BE2C (cell line): ENCODE data around the gene CD36.

Experiments used
- DNase-seq: peaks from one replicate; pipeline ENCODE4 v3.0.0-alpha.2; 2020
- H3K27me3 ChIP-seq: fragments of 250-450 bp; sonication (Bioruptor Pico); 2 replicates; pipeline ENCODE4 v1.5.1; 2020; ENCODE audit warnings: mild to moderate bottlenecking
- H3K36me3 ChIP-seq: fragments of 250-450 bp; sonication (Bioruptor Pico); 2 replicates; pipeline ENCODE4 v1.5.1; 2020; ENCODE audit warnings: mild to moderate bottlenecking
- H3K4me1 ChIP-seq: fragments of 250-450 bp; sonication (Bioruptor Pico); 2 replicates; pipeline ENCODE4 v1.5.1; 2020
- H3K4me3 ChIP-seq: 2 replicates; pipeline ENCODE4 v1.5.1; 2011; ENCODE audit warnings: low read depth, low read length
- H3K9me3 ChIP-seq: fragments of 250-450 bp; sonication (Bioruptor Pico); 2 replicates; pipeline ENCODE4 v1.5.1; 2020
- CTCF ChIP-seq: IDR thresholded peaks from 2 replicates; pipeline ENCODE4 v1.5.1; 2012; ENCODE audit warnings: mild to moderate bottlenecking, low read depth, low read length

The CD36 gene

GRCh38 chr7:80608336-80608735 is 30.1 kb upstream of the CD36 start:
- Histone ChIP-seq H3K27me3 (no peaks in the 10 kb centered on the region), H3K4me3 (no peak overlapping the region), H3K9me3 (no peaks in the 10 kb centered on the region), H3K36me3 (no peaks in the 10 kb centered on the region), H3K4me1 (0 out of 2 replicates have a peak, but pooled peaks cover 4% of the 10 kb centered on the region)
- no peak for DNase-seq
- TF ChIP-seq CTCF = no peak

GRCh38 chr7:80609751-80610150 is 28.7 kb upstream of the CD36 start:
- TF ChIP-seq CTCF = no peak
- H3K9me3 ChIP-seq = no peaks in the 10 kb centered on the region
- 0 out of 2 replicates have a peak, but pooled peaks cover 4% of the 10 kb centered on the region for H3K4me1 ChIP-seq
- H3K27me3 ChIP-seq = no peaks in the 10 kb centered on the region
- no peak overlapping the region for H3K4me3 ChIP-seq
- no peak for DNase-seq
- no peaks in the 10 kb centered on the region for H3K36me3 ChIP-seq

- no peak for DNase-seq
- Histone ChIP-seq H3K9me3 (no peaks in the 10 kb centered on the region), H3K36me3 (no peaks in the 10 kb centered on the region), H3K4me1 (0 out of 2 replicates have a peak, but pooled peaks cover 4% of the 10 kb centered on the region), H3K4me3 (no peak overlapping the region), H3K27me3 (no peaks in the 10 kb centered on the region)
- no peak for TF ChIP-seq CTCF
Measured at GRCh38 chr7:80611353-80611752, 27.1 kb upstream of the CD36 start.

- H3K4me1 ChIP-seq = 0 out of 2 replicates have a peak, but pooled peaks cover 4% of the 10 kb centered on the region
- peak; percentile 9 for DNase-seq
- no peak for TF ChIP-seq CTCF
Measured at GRCh38 chr7:80611779-80612178, 26.7 kb upstream of the CD36 start.

GRCh38 chr7:80612880-80613279 is 25.6 kb upstream of the CD36 start:
- 0 out of 2 replicates have a peak, but pooled peaks cover 4% of the 10 kb centered on the region for H3K4me1 ChIP-seq
- DNase-seq = no peak
- H3K4me3 ChIP-seq = no peak overlapping the region
- no peaks in the 10 kb centered on the region for H3K36me3 ChIP-seq
- no peak for TF ChIP-seq CTCF
- H3K27me3 ChIP-seq = no peaks in the 10 kb centered on the region
- H3K9me3 ChIP-seq = no peaks in the 10 kb centered on the region

More at GRCh38 chr7:80611779-80612178, 26.7 kb upstream of the CD36 start:
- Histone ChIP-seq H3K36me3 (no peaks in the 10 kb centered on the region), H3K27me3 (no peaks in the 10 kb centered on the region), H3K9me3 (no peaks in the 10 kb centered on the region), H3K4me3 (no peak overlapping the region)

GRCh38 chr7:80613519-80613918 is 24.9 kb upstream of the CD36 start:
- no peak for DNase-seq
- Histone ChIP-seq H3K27me3 (no peaks in the 10 kb centered on the region), H3K36me3 (no peaks in the 10 kb centered on the region), H3K4me3 (no peak overlapping the region), H3K9me3 (no peaks in the 10 kb centered on the region), H3K4me1 (0 out of 2 replicates have a peak, but pooled peaks cover 4% of the 10 kb centered on the region)
- TF ChIP-seq CTCF = no peak
